GM21381 (cell line): ENCODE data around the gene PAPSS2.

ENCODE experiments used
- ATAC-seq: cut with Tn5 transposase; IDR thresholded peaks from one replicate; pipeline ENCODE4 v1.9.1; 2021; ENCODE audit warnings: mild to moderate bottlenecking, moderate library complexity; ENCODE audit not compliant: unreplicated experiment

Gene PAPSS2

DNA sequence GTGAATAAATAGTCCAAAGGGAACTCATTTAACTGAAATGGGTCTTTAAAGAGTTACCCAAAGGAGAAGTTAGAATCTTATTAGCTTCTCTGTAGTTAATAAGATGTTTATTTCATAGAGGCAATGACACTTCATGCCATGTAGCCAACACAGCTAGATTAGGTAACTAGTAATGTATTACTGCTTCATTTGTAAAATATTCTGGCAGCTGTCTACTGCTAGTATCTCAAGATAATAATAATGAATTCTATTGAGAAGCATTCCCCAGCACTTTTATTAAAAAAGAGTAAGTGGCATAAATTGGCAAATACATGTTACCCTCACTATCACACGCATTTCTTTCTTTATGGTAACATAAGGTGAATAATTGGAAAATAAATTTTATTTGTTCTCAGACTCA, 10.1 kb downstream of the PAPSS2 start:
- no peak for ATAC-seq

DNA sequence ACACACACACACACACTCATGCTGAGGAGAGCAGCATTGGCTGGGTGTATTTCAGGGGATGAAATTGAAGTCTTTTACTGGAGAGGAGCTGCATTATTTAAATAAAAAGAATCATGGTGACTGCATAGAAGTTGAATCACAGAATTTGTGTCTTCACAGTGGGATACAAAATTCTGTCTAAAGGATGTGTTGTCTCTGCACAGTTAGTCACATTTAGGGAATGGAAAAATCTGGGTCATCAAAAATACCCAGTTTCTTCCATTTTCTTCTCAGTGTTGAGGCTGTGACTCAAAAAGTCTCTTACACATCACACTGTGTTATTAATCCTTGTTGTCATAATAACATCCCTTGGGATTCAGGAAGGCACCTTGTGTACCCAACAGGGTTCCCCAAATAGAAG, 10.9 kb downstream of the PAPSS2 start:
- no peak for ATAC-seq

DNA sequence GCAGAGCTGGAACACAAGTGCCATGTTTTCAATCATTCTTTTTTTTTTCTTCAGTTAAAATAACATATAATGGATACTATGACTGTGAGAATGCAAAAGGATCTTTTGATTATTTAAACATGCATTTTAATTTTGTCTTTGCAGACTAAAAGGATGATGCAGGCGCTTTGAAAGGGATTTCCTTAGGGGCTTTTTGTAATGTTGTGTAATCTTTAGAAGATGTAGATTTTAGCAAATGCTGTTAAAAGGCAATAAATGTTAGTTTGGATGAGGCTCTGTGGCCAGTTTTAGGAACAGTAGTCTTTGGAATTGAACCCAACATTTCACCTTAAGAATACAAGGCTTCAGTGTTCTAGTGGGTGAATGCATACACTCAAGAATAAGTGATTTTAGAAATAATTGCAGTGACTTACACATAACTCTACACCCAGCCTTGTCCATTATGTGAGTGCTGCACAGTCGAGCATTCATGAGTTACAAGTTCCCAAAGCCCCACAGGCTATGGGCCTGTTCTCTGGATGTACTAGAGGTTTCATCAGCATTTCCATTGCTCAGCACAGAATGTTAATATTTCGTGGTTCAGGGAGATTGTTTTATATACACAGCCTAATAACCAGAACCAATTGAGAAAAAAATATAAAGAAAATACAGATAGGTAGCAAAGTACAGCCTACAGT, 11.6 kb downstream of the PAPSS2 start:
- ATAC-seq = no peak

DNA sequence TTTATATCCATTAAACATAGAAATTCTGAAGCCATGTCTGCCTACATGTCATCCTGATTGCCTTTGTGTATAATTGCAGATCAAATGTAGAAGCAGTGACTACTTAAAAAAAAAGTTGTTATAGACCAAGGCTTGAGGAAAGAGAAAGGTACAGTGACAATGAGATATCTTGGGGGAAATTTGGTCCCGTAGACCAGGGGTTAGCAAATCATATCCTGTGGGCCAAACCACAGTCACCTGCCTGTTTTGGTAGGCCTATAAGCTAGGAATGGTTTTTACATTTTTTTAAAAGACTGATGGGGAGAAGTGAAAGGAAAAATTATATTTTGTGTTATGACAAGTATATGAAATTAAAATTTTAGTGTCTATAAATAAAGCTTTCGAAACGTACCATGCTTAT, 12.9 kb downstream of the PAPSS2 start:
- no peak for ATAC-seq

DNA sequence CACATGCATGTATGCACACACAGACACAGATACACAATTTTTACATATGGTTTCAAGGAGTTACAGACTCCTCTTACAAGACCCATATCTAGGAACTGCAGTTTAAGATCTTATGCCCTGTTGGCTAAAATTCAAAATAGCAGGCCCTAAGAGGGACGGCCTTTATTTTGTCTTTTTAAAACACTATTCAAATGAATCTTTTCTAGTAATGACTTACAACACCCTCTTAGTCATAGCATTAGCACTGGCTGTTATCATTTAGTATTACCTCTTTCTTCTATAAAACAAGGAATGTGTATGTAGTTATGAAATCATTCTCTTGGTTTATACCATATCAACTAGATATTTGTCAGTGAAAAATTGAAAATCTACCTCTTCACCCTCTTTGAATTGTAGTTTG, 15.3 kb downstream of the PAPSS2 start:
- no peak for ATAC-seq

DNA sequence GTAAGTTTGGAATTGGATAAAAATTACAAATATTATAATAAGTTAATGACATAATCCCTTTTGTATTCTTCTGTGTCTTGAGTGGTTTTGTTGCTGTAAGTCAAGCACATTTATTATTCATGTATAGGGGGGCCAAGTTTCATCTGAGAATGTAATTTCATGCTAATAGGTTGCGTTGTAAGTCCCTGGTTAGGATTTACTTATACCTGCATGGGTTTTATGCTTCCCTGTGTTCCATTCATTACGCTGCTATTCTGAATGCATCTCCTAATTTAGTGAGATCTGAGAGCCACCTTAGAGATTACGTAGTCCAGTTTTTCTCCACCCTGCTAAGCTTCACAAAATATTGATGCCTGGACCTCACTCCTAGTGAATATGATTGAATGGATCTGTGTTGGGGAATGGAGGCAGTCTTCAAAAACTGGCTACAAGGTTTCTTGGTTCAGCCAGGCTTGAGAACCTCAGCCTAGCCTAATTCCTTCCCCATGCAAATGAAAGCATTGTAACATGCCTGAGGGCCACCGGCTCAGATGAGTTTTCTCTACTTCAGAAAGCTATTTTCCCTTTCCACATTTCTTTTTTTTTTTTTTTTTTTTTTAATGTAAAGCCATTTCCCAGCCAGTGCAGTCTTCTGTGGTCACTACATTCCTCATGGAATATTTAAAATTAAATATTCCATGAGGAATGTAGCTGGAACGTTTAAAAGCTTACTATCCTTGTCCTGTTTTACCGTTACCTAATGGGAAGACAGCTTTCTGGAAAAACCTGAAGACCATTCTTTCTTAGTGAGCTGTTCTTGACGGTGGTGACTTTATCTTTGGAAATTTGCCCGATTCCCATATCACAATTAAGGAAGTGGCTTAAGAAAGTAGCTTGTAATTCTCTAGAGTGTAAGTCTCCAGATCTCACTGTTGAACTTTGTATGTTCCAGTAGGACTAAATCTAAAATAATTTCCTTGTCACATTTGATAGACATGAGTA, 16.0 kb downstream of the PAPSS2 start:
- ATAC-seq = no peak

DNA sequence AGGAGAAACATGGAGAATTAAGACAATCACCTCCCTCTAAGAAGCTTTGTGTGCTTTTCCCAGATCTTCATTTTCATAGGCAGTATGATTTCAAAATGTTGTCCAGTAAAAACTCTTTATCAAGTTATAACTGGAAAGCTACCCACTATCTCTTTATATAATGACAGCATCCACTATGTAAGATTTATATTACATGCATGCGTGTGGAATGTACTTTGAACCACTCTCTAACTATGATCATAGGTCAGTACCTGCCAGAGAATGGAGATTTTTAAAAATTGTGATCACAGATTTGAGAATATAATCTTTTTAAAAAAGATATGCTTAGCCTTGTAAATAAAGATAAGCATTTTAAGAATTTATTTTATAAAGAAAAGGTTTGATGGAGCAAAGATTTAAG, 17.9 kb downstream of the PAPSS2 start:
- no peak for ATAC-seq

DNA sequence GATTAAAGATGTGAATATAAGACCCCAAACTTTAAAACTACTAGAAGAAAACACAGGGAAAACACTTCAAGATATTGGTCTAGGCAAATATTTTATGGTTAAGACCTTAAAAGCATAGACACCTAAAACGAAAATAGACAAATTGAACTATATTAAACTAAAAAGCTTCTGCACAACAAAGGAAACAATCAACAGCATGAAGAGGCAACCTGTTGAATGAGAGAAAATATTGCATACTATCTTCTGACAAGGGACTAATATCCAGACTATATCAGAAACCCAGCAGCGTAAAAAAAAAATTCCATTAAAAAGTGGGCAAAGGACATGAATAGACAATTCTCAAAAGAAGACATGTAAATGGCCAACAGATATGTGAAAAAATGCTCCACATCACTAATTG, 18.6 kb downstream of the PAPSS2 start:
- ATAC-seq = no peak

DNA sequence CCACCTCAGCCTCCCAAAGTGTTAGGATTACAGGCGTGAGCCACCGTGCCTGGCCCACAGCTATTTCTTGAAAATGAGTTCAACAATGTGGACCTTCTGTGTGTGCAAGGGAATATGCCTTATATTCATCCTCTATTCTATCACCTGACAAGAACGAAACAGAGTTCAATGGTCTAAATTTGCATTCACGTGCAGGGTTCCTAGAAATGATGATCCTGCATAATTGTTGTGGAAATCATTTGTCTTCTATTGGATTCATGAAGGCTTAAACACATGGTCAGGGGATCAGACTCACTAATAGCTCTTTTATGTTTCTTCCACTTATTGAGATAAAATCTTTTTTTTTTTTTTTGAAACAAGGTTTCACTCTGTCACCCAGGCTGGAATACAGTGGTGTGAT, 23.7 kb downstream of the PAPSS2 start:
- ATAC-seq = no peak

DNA sequence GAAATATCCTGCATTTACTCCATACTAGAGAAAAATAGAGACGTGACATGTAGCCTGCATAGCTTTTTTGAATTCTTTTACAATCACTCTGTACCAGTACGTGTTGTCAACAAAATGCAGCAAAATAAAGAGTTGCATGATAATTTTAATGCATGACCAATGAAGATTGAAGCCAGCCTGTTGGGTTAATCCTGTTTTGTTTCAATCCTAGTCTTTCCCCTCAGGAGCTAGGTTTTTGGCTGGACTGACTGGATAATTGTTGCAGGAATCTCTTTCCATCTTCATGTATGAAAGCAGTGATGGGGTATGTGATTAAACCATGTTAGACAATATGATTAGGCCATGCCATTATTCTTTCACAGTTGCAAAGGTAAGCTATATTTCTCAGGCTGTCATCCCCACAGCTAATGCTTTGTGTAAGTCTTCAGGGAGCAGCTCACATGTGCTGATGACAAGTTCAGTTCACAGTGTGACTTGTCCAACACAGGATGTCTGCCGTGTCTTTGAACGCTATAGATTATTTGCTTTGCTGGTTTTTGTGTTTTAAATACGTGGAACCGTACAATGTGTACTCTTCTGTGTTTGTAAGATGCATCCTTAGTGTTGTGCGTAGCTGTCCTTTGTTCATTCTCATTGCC, 24.4 kb downstream of the PAPSS2 start:
- no peak for ATAC-seq

DNA sequence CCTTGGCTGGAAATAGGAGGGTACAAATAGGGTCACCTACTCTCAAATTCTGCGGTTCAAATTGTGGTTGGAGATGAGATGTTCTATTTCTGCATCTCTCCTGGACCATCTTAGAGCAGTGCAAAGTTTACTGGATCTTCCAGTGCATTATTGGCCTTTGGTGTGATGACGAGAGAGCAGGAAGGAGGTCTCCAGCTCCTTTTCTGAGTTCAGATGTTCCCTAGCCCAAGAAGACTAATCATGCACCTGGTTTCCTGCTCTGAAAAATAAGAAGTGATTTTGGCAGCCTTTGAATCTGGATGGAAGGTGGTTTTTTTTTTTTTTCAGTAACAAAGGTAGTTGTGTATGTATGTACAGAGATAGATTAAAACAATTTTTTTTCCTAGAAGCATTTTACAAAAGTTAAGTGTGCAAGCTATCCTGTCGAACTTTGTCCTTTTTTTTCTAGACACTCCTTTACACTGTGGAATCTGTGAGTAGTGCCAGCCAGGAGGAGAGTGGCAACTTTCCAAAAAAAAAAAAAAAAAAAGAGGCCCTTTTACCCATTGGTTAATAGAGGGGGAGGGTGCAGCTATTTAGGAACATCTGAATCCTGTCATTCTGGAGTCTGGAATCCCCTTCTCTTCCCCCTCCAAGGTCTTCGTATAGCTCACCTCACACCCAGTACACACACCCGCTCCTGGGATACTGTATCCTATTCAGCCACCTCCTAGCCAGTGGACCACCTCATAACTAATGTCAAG, 26.3 kb downstream of the PAPSS2 start:
- ATAC-seq = no peak

DNA sequence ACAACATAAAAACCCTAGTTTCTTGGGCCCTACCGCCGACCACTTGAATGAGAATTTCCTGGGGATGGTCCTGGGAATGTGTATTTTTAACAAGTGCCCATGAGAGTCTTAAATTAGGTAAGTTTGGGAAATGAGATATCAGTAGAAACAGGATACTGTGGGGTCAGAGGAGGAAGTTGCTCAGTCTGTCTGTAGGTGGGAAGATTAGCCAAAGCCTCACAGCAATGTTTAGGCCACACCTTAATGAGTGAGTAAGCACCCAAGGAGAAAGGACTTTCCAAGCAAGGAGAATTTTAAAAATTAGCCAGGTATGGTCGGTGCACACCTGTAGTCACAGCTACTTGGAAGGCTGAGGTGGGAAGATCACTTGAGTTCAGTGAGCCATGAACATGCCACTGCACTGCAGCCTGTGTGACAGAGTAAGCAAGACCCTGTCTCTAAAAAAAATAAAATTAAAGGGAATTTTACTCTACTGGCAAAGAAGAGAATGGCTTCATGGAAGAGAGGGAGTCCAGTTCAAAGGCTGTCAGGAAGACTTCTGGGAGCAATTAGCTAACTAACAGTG, 31.9 kb downstream of the PAPSS2 start:
- no peak for ATAC-seq

DNA sequence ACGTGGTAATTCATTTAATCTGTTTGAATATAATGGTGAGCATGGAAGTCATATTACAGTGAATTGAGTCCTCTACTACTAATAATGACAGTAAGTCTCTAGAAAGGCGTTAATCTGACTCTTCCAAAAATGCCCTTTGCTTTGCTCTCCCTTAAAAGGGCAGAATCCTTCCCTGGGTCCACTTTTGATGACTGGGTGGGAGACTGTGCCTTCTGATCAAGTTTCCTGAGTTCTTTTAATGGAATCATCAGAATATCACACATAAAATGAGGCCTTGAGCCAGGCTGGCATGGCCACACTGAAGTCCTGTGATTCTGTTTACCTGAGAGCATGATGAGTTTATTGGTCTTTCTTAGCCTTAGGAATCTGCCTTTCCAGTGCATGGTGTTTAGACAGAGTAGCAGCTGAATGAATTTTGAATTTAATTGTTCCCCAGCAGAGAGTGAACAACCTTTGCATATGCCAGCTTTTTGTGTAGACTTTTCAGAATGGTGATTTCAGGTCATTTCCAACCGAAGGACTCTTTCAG, 33.3 kb downstream of the PAPSS2 start:
- no peak for ATAC-seq

DNA sequence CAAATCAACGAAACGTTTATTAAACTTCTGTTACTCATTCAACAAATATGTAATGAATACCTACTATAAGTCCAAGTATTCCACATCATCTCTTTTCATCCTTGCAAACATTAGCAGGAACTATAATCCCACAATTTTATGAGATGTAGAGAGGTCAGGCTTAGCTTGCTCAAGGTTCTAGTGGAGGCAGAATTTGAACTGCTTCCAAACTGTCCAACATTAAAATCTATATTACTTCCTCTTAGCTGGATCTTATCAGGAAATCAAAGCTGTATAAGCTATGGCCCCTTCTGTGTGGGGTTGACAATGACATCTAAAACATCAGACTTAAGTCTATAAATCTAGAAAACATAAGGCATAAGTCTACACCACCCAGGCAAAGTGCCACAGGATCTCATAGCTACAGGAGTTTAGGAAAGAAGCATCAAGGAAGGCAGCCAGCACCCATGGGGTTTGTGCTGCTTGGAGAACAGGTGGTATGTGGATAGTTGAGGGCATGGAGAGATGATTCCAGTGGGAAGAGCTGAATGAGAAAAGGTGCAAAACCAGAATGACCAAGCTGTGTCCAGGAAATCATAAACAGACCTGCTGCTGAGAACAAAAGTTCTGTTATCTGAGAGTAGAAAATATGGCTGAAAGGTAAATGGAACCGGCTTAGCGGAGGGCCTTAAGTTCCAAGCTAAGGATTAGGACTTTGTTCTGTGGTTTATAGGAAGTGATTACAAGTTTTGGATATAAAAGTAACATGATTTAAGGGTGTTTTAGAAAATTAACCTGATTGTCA, 34.5 kb downstream of the PAPSS2 start:
- ATAC-seq = no peak

DNA sequence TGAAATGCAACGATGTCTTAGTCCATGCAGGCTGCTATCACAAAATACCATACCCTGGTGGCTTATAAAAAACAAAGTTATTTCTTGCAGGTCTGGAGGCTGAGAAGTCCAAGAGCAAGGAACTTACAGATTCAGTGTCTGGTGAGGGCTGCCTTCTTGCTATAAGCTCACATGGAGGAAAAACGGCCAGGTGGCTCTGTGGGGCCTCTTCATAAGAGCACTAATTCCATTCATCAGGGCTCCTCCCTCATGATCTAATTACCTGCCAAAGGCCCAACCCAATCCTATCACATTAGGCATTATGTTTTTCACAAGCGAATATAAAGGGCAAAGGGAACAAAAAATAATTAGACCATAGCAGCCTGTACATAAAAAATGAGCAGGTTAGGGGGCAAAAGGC, 35.4 kb downstream of the PAPSS2 start:
- no peak for ATAC-seq

DNA sequence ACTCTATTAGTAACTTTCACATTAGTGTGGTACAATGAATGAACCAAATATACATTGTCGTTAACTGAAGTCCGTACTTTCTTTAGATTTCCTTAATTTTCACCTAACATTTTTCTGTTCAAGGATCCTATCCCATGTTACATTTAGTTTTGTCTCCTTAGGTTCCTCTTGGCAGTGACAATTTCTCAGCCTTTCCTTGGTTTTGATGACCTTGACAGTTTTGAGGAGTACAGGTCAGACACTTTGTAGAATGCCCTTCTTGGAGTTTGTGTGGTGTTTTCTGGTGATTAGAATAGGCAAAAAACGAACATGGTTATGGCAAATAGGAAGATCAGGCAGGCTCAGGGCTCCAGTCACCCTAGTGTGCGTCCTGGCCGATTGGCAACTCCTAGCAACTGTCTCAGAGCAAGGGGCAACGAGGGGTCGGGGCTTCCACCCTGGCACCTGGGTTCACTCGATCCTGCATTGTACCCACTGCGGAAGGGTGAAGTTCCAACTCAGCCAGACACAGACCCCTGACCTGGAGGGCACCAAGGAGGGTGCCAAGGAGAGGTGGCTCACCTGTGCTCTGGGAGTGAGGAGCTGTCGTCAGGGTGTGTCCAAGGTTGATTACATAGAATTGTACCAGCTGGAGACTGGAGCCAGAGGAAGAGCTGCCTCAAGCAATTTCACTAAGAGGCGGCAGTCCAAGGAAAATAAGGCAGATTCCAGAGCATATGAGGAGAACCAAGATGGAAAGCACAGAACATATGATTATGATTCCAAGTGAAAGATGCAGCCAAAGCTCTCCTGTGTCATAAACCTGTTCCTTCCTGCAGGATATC, 37.5 kb downstream of the PAPSS2 start:
- ATAC-seq = no peak

DNA sequence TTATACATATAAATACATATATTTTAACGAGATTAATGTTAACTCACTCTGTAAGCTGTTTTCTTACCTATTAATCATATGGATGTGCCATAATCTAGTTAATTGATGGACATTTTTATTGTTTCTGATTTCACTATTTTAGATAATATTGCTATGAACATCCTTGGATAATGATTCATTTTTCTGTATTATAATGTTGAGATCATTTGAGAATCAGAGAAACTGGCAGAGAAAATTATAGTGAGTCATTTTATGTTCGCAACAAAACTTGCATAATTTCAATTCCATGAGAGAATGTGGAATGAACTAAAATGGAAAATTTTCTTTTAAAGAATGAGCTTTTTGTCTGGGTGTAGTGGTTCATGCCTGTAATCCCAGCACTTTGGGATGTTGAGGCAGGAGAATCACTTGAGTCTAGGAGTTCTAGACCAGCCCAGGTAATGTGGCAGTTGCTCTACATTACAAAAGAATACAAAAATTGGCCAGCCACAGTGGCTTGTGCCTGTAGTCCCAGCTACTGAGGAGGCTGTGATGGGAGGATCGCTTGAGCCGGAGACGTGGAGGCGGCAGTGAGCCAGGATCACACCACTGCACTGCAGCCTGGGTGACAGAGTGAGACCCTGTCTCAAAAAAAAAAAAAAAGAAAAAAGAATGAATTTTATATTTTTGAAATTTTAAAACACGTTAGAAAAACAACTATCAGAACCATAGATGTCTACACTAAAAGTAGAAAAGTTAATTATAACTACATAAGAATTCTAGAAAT, 40.5 kb downstream of the PAPSS2 start:
- ATAC-seq = no peak
